GM18499 (cell line): ENCODE data around the gene CUBN.
"Not testable (repeated sequence)": the region's sequence is repeated elsewhere in the genome, so short reads cannot be mapped to it uniquely, and the experiment has no call there.

Experiments used
- ATAC-seq: cut with Tn5 transposase; IDR thresholded peaks from one replicate; pipeline ENCODE4 v1.9.1; 2021; ENCODE audit warnings: moderate number of reproducible peaks; ENCODE audit not compliant: insufficient read depth, unreplicated experiment

The CUBN gene

GRCh38 chr10:17022896-17023295, 106.7 kb downstream of the CUBN start:
- no peak for ATAC-seq

GRCh38 chr10:17022466-17022825, 107.2 kb downstream of the CUBN start:
- ATAC-seq = no peak

GRCh38 chr10:17021656-17022465, 107.8 kb downstream of the CUBN start:
- no peak for ATAC-seq

- no peak for ATAC-seq
Observed at GRCh38 chr10:17019696-17020095, 109.9 kb downstream of the CUBN start.

- ATAC-seq = not testable (repeated sequence)
Observed at GRCh38 chr10:17013131-17013983, 116.3 kb downstream of the CUBN start.

- ATAC-seq = not testable (repeated sequence)
Observed at GRCh38 chr10:17012731-17013130, 116.9 kb downstream of the CUBN start.

- no peak for ATAC-seq
Observed at GRCh38 chr10:17010363-17011145, 119.1 kb downstream of the CUBN start.

GRCh38 chr10:17009212-17009700, 120.4 kb downstream of the CUBN start:
- no peak for ATAC-seq

GRCh38 chr10:17007418-17007770, 122.2 kb downstream of the CUBN start:
- no peak for ATAC-seq

GRCh38 chr10:17006631-17007417, 122.8 kb downstream of the CUBN start:
- ATAC-seq = no peak

- no peak for ATAC-seq
Observed at GRCh38 chr10:17005621-17006566, 123.7 kb downstream of the CUBN start.

- ATAC-seq = no peak
Observed at GRCh38 chr10:17004801-17005380, 124.7 kb downstream of the CUBN start.

GRCh38 chr10:17003651-17004286, 125.8 kb downstream of the CUBN start:
- no peak for ATAC-seq

GRCh38 chr10:17003151-17003550, 126.5 kb downstream of the CUBN start:
- no peak for ATAC-seq

GRCh38 chr10:17001961-17002749, 127.5 kb downstream of the CUBN start:
- ATAC-seq = peak; percentile 56

- no peak for ATAC-seq
Observed at GRCh38 chr10:17001297-17001744, 128.3 kb downstream of the CUBN start.
